OCI-LY3 (cell line): ENCODE measurements around the gene C10orf105.

Experiments used
- EZH2phosphoT487 ChIP-seq: fragments of 200-600 bp; shearing (Covaris generic); IDR thresholded peaks from 2 replicates; pipeline ENCODE4 v1.6.1; 2018; ENCODE audit warnings: antibody characterized with exemption, mixed run types, low read depth
- TF ChIP-seq, protein P1 (sequence below): fragments of 200-600, 300-600 bp; sonication (generic); IDR thresholded peaks from 2 replicates; pipeline ENCODE4 v1.5.1; 2014; ENCODE audit warnings: antibody characterized with exemption, low read length, low read depth

DNA sequence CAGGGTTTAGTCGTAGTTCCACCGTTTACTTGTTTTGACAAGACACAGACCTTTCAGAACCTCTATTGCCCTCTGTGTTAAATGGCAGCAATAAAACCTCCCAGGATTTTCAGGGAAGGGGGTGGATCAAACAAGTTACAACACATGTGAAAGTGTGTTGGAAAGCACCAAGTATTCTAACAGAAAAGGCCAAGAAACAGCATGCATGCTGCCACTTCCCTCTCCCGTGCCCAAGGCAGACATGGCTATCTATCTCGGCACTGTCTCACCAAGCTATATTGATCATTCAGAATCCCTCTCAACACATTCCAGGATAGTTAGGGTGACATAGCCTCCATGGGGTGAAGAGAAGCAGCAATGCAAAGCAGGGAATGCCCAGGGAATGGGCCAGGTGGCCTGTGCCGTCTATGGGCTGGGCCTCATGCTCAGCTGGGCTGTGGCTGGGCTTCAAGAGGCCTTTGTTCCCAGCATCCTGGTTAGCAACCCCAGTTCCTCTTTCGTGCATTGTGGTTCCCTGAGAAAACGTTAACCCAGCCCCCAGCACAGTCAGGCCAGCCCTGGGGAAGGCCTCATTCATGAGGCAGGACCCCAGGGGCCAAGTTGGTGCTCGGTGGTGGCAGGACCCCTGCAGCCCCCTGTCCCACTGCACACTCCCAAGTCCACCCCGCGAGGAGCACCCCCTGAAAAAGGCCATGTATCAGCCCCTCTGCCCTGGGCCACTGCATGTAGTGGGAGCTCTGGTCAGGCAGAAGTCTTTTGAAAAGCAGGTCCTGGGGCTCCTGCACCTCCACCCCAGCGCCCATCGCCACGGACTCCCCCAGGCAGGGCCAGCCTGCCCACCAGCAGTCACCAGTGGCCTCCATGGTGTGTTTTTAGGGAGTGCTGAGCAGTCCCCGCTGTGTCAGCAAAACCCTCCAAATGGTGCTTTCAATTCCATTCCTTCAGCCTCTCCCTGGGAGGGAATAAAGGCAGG, 28.3 kb upstream of the C10orf105 start:
- TF ChIP-seq, protein P1, sequence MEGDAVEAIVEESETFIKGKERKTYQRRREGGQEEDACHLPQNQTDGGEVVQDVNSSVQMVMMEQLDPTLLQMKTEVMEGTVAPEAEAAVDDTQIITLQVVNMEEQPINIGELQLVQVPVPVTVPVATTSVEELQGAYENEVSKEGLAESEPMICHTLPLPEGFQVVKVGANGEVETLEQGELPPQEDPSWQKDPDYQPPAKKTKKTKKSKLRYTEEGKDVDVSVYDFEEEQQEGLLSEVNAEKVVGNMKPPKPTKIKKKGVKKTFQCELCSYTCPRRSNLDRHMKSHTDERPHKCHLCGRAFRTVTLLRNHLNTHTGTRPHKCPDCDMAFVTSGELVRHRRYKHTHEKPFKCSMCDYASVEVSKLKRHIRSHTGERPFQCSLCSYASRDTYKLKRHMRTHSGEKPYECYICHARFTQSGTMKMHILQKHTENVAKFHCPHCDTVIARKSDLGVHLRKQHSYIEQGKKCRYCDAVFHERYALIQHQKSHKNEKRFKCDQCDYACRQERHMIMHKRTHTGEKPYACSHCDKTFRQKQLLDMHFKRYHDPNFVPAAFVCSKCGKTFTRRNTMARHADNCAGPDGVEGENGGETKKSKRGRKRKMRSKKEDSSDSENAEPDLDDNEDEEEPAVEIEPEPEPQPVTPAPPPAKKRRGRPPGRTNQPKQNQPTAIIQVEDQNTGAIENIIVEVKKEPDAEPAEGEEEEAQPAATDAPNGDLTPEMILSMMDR: no peak
- no peak for TF ChIP-seq EZH2phosphoT487
